ENCODE data around the gene PCGF2. TPM values are rescaled to one million over a fixed set of nuclear protein-coding genes. Genes with fewer than 3 reads are reported as not detected.
"Not testable (repeated sequence)": the region's sequence is repeated elsewhere in the genome, so short reads cannot be mapped to it uniquely, and the experiment has no call there.

The PCGF2 gene
- total RNA-seq, 1 donor from 2014 or later, result 16.7 TPM

- Histone ChIP-seq H3K79me2 (ENCODE audit: low read depth) (peaks cover 53% of the 10 kb centered on the region), H3K27ac (peak overlapping the region; percentile 58), H3K4me1 (peaks cover 20% of the 10 kb centered on the region), H2AFZ (replicated peaks) (no peak overlapping the region), H3K4me2 (peak overlapping the region; percentile 70), H3F3A (ENCODE audit: low read depth) (peaks cover 30% of the 10 kb centered on the region), H3K4me3 (peak overlapping the region; percentile 21), H3K27me3 (no peaks in the 10 kb centered on the region), H3K9me3 (ENCODE audit: low read depth) (no peaks in the 10 kb centered on the region), H3K9ac (no peak overlapping the region), H3K36me3 (no peaks in the 10 kb centered on the region), H4K20me1 (ENCODE audit: low read depth) (peaks cover 81% of the 10 kb centered on the region)
- H3K27me3 Mint-ChIP-seq (ENCODE audit: insufficient read depth, low read depth), result peaks cover 2% of the 10 kb centered on the region
- no peaks in the 10 kb centered on the region for H3K9me3 Mint-ChIP-seq
- peaks cover 21% of the 10 kb centered on the region for H3K4me1 Mint-ChIP-seq
- H3K4me3 Mint-ChIP-seq, result peak overlapping the region; percentile 60
- peaks cover 16% of the 10 kb centered on the region for H3K36me3 Mint-ChIP-seq
- DNase-seq (ENCODE audit: low spot score), result peak; percentile 85
- peak overlapping the region; percentile 27 for H3K27ac Mint-ChIP-seq
- TF ChIP-seq CTCF (IDR thresholded peaks at IDR 0.05) (no peak), EZH2phosphoT487 (IDR thresholded peaks at IDR 0.05) (no peak), EZH2 (IDR thresholded peaks at IDR 0.05) (no peak)
Measured at GRCh38 chr17:38789185-38789584, 41.0 kb upstream of the PCGF2 start.

DNA sequence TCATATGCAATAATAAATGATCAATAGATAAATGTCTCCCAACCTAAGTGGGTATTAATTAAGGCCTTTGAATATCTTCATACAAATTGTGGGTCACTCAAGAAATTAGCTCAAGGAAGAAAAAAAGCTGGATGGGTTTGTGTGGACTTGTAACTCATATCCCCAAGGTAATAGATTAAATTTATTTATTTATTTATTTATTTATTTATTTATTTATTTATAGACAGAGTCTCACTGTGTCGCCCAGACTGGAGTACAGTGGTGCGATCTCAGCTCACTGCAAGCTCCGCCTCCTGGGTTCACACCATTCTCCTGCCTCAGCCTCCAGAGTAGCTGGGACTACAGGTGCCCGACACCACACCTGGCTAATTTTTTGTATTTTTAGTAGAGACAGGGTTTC is 39.9 kb upstream of the PCGF2 start:
- Histone ChIP-seq H4K20me1 (ENCODE audit: low read depth) (peaks cover 71% of the 10 kb centered on the region), H3K4me1 (peaks cover 20% of the 10 kb centered on the region), H3K79me2 (ENCODE audit: low read depth) (peaks cover 42% of the 10 kb centered on the region), H3F3A (ENCODE audit: low read depth) (peaks cover 30% of the 10 kb centered on the region)
- not testable (repeated sequence) for H3K9me3 ChIP-seq (ENCODE audit: low read depth); H3K36me3 ChIP-seq; DNase-seq (ENCODE audit: low spot score); H3K9me3 Mint-ChIP-seq; H3K27me3 ChIP-seq; H3K4me2 ChIP-seq; H3K4me3 ChIP-seq; H3K4me3 Mint-ChIP-seq; H3K27ac Mint-ChIP-seq; H2AFZ ChIP-seq (replicated peaks); H3K27ac ChIP-seq; H3K9ac ChIP-seq; H3K27me3 Mint-ChIP-seq (ENCODE audit: insufficient read depth, low read depth)
- H3K4me1 Mint-ChIP-seq, result peaks cover 21% of the 10 kb centered on the region
- peaks cover 12% of the 10 kb centered on the region for H3K36me3 Mint-ChIP-seq

GRCh38 chr17:38786372-38786771 is 38.2 kb upstream of the PCGF2 start:
- Histone ChIP-seq H3K79me2 (ENCODE audit: low read depth) (peaks cover 32% of the 10 kb centered on the region), H3K9me3 (ENCODE audit: low read depth) (no peaks in the 10 kb centered on the region), H3F3A (ENCODE audit: low read depth) (peaks cover 30% of the 10 kb centered on the region), H3K4me2 (no peak overlapping the region), H3K27me3 (no peaks in the 10 kb centered on the region), H4K20me1 (ENCODE audit: low read depth) (peaks cover 59% of the 10 kb centered on the region), H3K9ac (no peak overlapping the region), H3K27ac (no peak overlapping the region), H3K4me1 (peaks cover 20% of the 10 kb centered on the region), H3K4me3 (no peak overlapping the region), H2AFZ (replicated peaks) (no peak overlapping the region), H3K36me3 (no peaks in the 10 kb centered on the region)
- H3K4me1 Mint-ChIP-seq, result peaks cover 21% of the 10 kb centered on the region
- no peak overlapping the region for H3K27ac Mint-ChIP-seq
- H3K4me3 Mint-ChIP-seq, result no peak overlapping the region
- H3K36me3 Mint-ChIP-seq, result peaks cover 10% of the 10 kb centered on the region
- peaks cover 2% of the 10 kb centered on the region for H3K27me3 Mint-ChIP-seq (ENCODE audit: insufficient read depth, low read depth)
- H3K9me3 Mint-ChIP-seq, result no peaks in the 10 kb centered on the region
- TF ChIP-seq CTCF (IDR thresholded peaks at IDR 0.05) (no peak), EZH2phosphoT487 (IDR thresholded peaks at IDR 0.05) (no peak), EZH2 (IDR thresholded peaks at IDR 0.05) (no peak)
- DNase-seq (ENCODE audit: low spot score), result no peak

GRCh38 chr17:38783227-38783626 is 35.1 kb upstream of the PCGF2 start:
- no peaks in the 10 kb centered on the region for H3K4me1 Mint-ChIP-seq
- peaks cover under 1% of the 10 kb centered on the region for H3F3A ChIP-seq (ENCODE audit: low read depth)
- no peak overlapping the region for H3K9ac ChIP-seq
- no peak for DNase-seq (ENCODE audit: low spot score)
- H3K9me3 ChIP-seq (ENCODE audit: low read depth), result no peaks in the 10 kb centered on the region
- no peaks in the 10 kb centered on the region for H3K27me3 ChIP-seq
- no peak overlapping the region for H3K4me3 ChIP-seq
- peaks cover 28% of the 10 kb centered on the region for H4K20me1 ChIP-seq (ENCODE audit: low read depth)
- no peak overlapping the region for H3K4me2 ChIP-seq
- peaks cover 10% of the 10 kb centered on the region for H3K27me3 Mint-ChIP-seq (ENCODE audit: insufficient read depth, low read depth)
- no peaks in the 10 kb centered on the region for H3K9me3 Mint-ChIP-seq
- no peak overlapping the region for H2AFZ ChIP-seq (replicated peaks)
- H3K4me3 Mint-ChIP-seq, result no peak overlapping the region
- H3K36me3 ChIP-seq, result no peaks in the 10 kb centered on the region
- H3K27ac ChIP-seq, result no peak overlapping the region
- peaks cover 17% of the 10 kb centered on the region for H3K79me2 ChIP-seq (ENCODE audit: low read depth)
- no peaks in the 10 kb centered on the region for H3K4me1 ChIP-seq
- H3K36me3 Mint-ChIP-seq, result peaks cover 27% of the 10 kb centered on the region
- TF ChIP-seq EZH2phosphoT487 (IDR thresholded peaks at IDR 0.05) (no peak), EZH2 (IDR thresholded peaks at IDR 0.05) (no peak), CTCF (IDR thresholded peaks at IDR 0.05) (no peak)
- no peak overlapping the region for H3K27ac Mint-ChIP-seq
